K562 (cell line): ENCODE measurements around the gene SLX9.

ENCODE experiments used
- NR2C1 ChIP-seq, 2 experiments: fragments of 450-650 bp; IDR thresholded peaks; 2 replicates each; pipeline ENCODE4 v1.6.1; 2017; ENCODE audit warnings: mild to moderate bottlenecking in 2 of 2, antibody characterized with exemption in 1 of 2, inconsistent platforms in 1 of 2, missing compliant biosample characterization in 1 of 2, missing genetic modification characterization in 1 of 2
- NR2C2 ChIP-seq, 2 experiments: fragments of 200-800 bp in 1 of 2; sonication (Bioruptor generic) in 1 of 2; sonication (generic) in 1 of 2; formaldehyde crosslinking in 1 of 2; IDR thresholded peaks; 2 replicates each; pipeline versions ENCODE4 v1.6.1 to v1.8.0; 2016 to 2022; ENCODE audit warnings: mild to moderate bottlenecking in 1 of 2, missing compliant biosample characterization in 1 of 2, missing genetic modification characterization in 1 of 2, missing genetic modification reagents in 1 of 2
- POLR2AphosphoS5 ChIP-seq: IDR thresholded peaks from 2 replicates; pipeline ENCODE4 v1.6.1; 2011; ENCODE audit warnings: mild to moderate bottlenecking, low read depth, low read length, moderate library complexity; ENCODE audit not compliant: control insufficient read depth, insufficient read depth
- TF ChIP-seq, protein P1 (sequence below), 2 experiments: fragments of 450-650 bp; formaldehyde crosslinking in 1 of 2; IDR thresholded peaks; 2 replicates each; pipeline versions ENCODE4 v1.4.0 to v1.6.1; 2014 to 2020; ENCODE audit warnings: mild to moderate bottlenecking in 2 of 2, borderline replicate concordance in 1 of 2, low read depth in 1 of 2
- TF ChIP-seq, protein P2 (sequence below), 3 experiments: IDR thresholded peaks in 2 of 3; conservative IDR thresholded peaks in 1 of 3; 2 replicates each; pipeline ENCODE4 v1.5.1; 2011 to 2012; ENCODE audit warnings: low read length in 3 of 3, mild to moderate bottlenecking in 3 of 3, control low read depth in 2 of 3, improper control_type of control experiment in 1 of 3, inconsistent platforms in 1 of 3, low read depth in 1 of 3, mixed read lengths in 1 of 3, moderate library complexity in 1 of 3; ENCODE audit not compliant: insufficient read depth in 2 of 3

DNA sequence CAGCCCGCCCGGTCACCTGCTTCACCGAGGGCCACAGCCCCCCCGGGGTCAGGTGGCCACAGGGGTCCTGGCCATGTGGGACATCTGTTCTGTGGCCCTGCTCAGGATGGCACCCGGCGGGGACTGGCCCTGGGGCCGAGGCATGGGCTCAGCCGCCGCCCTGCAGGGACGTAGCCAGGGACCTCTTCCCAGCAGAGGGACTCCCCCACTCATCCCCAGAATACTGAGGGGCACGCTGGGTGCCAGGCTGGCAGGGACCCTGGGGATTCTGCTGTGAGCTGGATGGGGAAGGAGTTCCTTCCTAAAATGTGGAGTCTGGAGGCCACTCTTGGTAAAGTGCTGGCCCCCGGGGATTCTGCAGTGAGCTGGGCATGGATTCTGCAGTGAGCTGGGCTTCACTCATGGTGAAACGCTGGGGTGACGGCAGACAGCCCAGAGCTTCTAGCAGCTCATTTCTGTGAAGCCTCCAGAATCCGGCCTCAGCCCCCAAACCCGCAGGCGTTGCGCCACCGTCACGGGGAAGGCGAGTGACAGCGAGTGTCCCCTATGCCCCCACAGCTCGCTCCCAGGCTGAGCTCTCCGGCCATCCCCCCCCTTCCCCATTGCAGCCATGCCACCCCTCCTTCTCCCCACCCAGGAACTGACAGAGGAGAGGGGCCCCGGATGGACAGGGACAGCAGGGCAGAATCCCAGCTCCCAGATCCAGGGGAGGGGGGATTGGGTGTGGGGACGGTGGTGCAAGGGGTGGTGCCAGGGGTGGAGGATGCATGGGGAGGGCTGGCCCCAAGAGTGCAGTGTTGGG lies 20.5 kb upstream of the SLX9 start:
- TF ChIP-seq, protein P1, sequence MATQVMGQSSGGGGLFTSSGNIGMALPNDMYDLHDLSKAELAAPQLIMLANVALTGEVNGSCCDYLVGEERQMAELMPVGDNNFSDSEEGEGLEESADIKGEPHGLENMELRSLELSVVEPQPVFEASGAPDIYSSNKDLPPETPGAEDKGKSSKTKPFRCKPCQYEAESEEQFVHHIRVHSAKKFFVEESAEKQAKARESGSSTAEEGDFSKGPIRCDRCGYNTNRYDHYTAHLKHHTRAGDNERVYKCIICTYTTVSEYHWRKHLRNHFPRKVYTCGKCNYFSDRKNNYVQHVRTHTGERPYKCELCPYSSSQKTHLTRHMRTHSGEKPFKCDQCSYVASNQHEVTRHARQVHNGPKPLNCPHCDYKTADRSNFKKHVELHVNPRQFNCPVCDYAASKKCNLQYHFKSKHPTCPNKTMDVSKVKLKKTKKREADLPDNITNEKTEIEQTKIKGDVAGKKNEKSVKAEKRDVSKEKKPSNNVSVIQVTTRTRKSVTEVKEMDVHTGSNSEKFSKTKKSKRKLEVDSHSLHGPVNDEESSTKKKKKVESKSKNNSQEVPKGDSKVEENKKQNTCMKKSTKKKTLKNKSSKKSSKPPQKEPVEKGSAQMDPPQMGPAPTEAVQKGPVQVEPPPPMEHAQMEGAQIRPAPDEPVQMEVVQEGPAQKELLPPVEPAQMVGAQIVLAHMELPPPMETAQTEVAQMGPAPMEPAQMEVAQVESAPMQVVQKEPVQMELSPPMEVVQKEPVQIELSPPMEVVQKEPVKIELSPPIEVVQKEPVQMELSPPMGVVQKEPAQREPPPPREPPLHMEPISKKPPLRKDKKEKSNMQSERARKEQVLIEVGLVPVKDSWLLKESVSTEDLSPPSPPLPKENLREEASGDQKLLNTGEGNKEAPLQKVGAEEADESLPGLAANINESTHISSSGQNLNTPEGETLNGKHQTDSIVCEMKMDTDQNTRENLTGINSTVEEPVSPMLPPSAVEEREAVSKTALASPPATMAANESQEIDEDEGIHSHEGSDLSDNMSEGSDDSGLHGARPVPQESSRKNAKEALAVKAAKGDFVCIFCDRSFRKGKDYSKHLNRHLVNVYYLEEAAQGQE (IDR thresholded peaks at IDR 0.05; ENCODE audit: borderline replicate concordance) = no peak
- TF ChIP-seq, protein P1 (CRISPR knock-in tag; IDR thresholded peaks at IDR 0.05; ENCODE audit: low read depth) = no peak
- no peak for TF ChIP-seq POLR2AphosphoS5
- TF ChIP-seq, protein P2, sequence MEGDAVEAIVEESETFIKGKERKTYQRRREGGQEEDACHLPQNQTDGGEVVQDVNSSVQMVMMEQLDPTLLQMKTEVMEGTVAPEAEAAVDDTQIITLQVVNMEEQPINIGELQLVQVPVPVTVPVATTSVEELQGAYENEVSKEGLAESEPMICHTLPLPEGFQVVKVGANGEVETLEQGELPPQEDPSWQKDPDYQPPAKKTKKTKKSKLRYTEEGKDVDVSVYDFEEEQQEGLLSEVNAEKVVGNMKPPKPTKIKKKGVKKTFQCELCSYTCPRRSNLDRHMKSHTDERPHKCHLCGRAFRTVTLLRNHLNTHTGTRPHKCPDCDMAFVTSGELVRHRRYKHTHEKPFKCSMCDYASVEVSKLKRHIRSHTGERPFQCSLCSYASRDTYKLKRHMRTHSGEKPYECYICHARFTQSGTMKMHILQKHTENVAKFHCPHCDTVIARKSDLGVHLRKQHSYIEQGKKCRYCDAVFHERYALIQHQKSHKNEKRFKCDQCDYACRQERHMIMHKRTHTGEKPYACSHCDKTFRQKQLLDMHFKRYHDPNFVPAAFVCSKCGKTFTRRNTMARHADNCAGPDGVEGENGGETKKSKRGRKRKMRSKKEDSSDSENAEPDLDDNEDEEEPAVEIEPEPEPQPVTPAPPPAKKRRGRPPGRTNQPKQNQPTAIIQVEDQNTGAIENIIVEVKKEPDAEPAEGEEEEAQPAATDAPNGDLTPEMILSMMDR (IDR thresholded peaks at IDR 0.05 in 2 of 3, conservative IDR thresholded peaks at IDR 0.05 in 1 of 3; ENCODE audit: insufficient read depth in 2 of 3, low read depth in 1 of 3, low read length in 3 of 3) = no peak
- no peak for TF ChIP-seq NR2C2 (CRISPR knock-in tag; IDR thresholded peaks at IDR 0.05)
- no peak for TF ChIP-seq NR2C2 (tag; IDR thresholded peaks at IDR 0.05)
- TF ChIP-seq NR2C1 (IDR thresholded peaks at IDR 0.05) = no peak
- no peak for TF ChIP-seq NR2C1 (tag; IDR thresholded peaks at IDR 0.05)
